GM12875 (cell line): ENCODE data around the gene MIGA2.

ENCODE experiments used
- H3K4me3 ChIP-seq: one replicate; pipeline ENCODE4 v1.5.1; 2011; ENCODE audit warnings: low read depth, low read length, control low read depth
- TF ChIP-seq, protein P1 (sequence below): IDR thresholded peaks from 2 replicates; pipeline ENCODE4 v1.5.1; 2011; ENCODE audit warnings: low read depth, mild to moderate bottlenecking, control low read depth, inconsistent platforms, low read length, moderate library complexity, borderline replicate concordance; ENCODE audit not compliant: insufficient read depth

The MIGA2 gene, protein sequence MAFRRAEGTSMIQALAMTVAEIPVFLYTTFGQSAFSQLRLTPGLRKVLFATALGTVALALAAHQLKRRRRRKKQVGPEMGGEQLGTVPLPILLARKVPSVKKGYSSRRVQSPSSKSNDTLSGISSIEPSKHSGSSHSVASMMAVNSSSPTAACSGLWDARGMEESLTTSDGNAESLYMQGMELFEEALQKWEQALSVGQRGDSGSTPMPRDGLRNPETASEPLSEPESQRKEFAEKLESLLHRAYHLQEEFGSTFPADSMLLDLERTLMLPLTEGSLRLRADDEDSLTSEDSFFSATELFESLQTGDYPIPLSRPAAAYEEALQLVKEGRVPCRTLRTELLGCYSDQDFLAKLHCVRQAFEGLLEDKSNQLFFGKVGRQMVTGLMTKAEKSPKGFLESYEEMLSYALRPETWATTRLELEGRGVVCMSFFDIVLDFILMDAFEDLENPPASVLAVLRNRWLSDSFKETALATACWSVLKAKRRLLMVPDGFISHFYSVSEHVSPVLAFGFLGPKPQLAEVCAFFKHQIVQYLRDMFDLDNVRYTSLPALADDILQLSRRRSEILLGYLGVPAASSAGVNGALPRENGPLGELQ

DNA sequence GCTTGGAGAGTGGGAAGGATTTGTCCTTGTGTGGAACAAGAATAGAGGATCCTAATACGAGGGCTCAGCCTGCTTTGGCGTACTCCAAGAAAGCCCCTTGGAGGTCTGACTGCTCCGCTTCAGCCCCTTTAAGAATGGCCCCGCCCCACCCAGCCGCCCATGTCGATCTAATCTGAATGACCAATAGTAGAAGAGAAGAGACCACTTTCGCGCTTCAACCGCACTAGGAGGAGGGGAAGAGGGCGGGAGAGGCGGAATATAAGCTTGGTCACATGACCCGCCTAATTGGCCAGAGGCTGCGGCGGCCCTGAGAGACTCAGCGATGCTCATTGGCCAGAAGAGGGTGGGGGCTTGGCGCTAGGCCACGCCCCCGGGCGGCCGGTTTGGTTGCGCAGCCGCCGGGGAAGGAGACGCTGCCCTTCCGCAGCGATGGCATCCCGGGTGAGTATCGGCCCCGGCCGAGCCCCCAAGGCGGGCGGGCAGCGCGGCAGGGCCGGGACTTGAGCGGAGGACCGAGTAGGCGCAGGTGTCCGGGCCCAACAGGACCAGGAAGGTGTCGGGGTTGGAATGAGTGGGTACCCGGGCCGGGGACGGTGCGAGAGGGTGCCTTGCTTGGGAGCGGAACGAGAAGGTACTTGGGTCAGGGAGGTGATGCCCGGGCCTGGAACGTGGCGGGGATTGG, at the start of gene MIGA2:
TSS of gene MIGA2 (plus strand) at position 386 of the 682 bp plus-strand sequence. CDS start 3,969 bp downstream, outside the sequence.
- peak within 1 kb of the TSS; percentile 70 for H3K4me3 ChIP-seq
- TF ChIP-seq, protein P1, sequence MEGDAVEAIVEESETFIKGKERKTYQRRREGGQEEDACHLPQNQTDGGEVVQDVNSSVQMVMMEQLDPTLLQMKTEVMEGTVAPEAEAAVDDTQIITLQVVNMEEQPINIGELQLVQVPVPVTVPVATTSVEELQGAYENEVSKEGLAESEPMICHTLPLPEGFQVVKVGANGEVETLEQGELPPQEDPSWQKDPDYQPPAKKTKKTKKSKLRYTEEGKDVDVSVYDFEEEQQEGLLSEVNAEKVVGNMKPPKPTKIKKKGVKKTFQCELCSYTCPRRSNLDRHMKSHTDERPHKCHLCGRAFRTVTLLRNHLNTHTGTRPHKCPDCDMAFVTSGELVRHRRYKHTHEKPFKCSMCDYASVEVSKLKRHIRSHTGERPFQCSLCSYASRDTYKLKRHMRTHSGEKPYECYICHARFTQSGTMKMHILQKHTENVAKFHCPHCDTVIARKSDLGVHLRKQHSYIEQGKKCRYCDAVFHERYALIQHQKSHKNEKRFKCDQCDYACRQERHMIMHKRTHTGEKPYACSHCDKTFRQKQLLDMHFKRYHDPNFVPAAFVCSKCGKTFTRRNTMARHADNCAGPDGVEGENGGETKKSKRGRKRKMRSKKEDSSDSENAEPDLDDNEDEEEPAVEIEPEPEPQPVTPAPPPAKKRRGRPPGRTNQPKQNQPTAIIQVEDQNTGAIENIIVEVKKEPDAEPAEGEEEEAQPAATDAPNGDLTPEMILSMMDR: no peak

DNA sequence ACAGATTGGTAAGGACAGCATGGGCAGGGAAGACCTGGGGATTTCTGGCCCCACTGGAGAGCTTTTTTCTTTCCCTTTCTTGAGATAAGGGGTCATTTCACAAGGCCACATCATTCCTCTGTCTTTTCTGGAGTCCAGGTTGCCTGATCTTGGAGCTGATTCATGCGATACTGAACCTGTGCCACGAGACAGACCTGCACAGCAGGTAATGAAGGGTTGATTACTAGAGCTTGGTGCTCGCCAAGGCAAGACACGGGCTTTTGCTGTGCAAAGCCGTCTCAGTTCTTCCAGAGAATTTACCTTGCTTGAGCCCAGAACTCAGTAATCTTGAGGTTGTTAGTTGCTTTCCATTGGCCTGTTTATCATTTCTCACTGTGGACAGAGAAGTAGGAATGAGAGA, 49.8 kb upstream of the MIGA2 start:
- H3K4me3 ChIP-seq: no peak overlapping the region
- TF ChIP-seq, protein P1: no peak

DNA sequence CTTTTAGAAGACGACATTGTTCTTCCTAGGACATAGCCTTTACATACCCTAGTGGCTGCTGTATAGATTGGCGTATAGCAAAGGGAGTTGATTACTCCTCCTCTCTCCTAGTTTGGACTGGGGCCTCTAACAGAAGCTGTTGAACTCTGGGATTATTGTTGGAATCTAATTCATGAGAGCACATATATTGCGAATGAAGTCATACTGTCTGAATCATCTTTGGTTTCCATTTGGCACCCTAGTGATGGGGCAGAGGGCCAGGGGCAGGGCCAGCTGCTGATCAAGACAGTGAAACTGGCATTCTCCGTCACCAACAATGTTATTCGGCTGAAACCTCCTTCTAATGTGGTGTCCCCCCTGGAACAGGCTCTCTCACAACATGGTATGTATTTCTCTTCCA, 48.6 kb upstream of the MIGA2 start:
- TF ChIP-seq, protein P1: no peak
- H3K4me3 ChIP-seq: no peak overlapping the region

DNA sequence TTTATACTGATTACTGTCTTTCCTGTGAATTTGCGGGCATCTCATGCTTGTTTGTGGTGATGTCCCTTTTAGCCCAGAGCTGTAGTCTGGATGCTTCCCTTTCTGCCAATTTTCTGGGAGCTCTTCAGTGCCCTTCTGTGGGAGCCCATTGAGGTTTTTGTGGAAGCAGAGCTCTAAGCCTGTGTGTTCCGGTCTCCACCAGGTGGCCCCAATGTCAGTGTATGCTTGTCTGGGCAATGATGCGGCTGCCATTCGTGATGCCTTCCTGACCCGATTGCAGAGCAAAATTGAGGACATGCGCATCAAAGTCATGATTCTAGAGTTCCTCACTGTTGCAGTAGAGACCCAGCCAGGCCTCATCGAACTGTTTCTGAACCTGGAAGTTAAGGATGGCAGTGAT, 43.4 kb upstream of the MIGA2 start:
- no peak overlapping the region for H3K4me3 ChIP-seq
- TF ChIP-seq, protein P1: no peak

DNA sequence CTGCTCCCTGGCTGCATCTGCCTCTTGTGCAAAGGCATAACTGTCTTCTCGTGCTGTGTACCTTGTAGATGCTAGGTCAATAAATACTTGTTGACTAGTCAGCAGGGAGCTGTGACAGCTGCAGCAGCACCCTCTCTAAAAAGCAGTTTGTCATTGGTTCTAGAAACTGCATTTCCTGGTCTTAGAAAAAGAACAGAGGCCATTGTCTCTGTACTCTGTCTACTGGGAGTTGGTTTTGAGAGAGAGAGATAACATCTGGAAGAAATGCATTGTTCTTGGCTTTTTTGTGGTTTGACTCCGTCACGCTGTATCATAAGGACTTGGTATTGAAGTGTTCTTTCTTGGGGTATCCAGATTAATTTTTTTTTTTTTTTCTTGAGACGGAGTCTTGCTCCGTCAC, 40.6 kb upstream of the MIGA2 start:
- no peak overlapping the region for H3K4me3 ChIP-seq

DNA sequence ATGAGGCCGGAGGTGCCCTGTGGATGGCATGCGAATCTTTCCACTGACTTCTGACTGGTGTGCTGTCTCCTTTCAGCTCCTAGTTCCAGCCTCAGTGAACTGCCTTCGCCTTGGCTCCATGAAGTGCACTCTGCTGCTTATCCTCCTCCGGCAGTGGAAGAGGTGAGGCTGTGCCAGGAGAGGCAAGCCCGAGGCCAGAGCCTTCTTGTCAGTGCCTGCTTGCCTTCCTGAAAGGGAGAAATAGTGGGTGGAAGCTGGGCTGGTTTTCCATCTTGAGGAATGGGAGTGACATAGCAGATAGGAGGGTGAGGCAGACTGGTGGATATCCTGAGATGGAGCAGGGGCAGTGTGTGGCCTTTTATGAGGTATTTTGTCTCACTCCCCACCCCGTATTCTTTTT, 38.0 kb upstream of the MIGA2 start:
- TF ChIP-seq, protein P1: no peak
- H3K4me3 ChIP-seq: no peak overlapping the region

More for the DNA sequence above, 40.6 kb upstream of the MIGA2 start:
- TF ChIP-seq, protein P1: no peak
